Measurements from ENCODE around the gene NUP160.
"Not testable (repeated sequence)": the region's sequence is repeated elsewhere in the genome, so short reads cannot be mapped to it uniquely, and the experiment has no call there.

Gene NUP160

GRCh38 chr11:47860536-47860935, 12.4 kb upstream of the NUP160 start:
- DNase-seq = no peak

GRCh38 chr11:47857892-47858543, 9.9 kb upstream of the NUP160 start:
- DNase-seq = no peak

GRCh38 chr11:47857485-47857884, 9.3 kb upstream of the NUP160 start:
- no peak for DNase-seq

- DNase-seq = no peak
These were observed 8.0 kb upstream of the NUP160 start for GRCh38 chr11:47856186-47856585.

- no peak for DNase-seq
These were observed 6.5 kb upstream of the NUP160 start for GRCh38 chr11:47854667-47855066.

- no peak for DNase-seq
These were observed 3.9 kb upstream of the NUP160 start for GRCh38 chr11:47852053-47852452.

GRCh38 chr11:47850337-47850736, 2.2 kb upstream of the NUP160 start:
- DNase-seq = no peak

GRCh38 chr11:47848700-47849155, 578 bp upstream of the NUP160 start:
- DNase-seq = no peak

- DNase-seq = no peak
These were observed 636 bp downstream of the NUP160 start for GRCh38 chr11:47847537-47847891.

GRCh38 chr11:47846998-47847397, 1.2 kb downstream of the NUP160 start:
- no peak for DNase-seq

- no peak for DNase-seq
These were observed 4.6 kb downstream of the NUP160 start for GRCh38 chr11:47843361-47844055.

- no peak for DNase-seq
These were observed 5.4 kb downstream of the NUP160 start for GRCh38 chr11:47842749-47843148.

- no peak for DNase-seq
These were observed 10.2 kb downstream of the NUP160 start for GRCh38 chr11:47837929-47838328.

GRCh38 chr11:47837292-47837691, 10.9 kb downstream of the NUP160 start:
- DNase-seq = no peak

GRCh38 chr11:47830013-47830412, 18.1 kb downstream of the NUP160 start:
- DNase-seq = not testable (repeated sequence)

- no peak for DNase-seq
These were observed 19.9 kb downstream of the NUP160 start for GRCh38 chr11:47828284-47828683.

GRCh38 chr11:47822664-47823063, 25.5 kb downstream of the NUP160 start:
- not testable (repeated sequence) for DNase-seq

- DNase-seq = no peak
These were observed 28.4 kb downstream of the NUP160 start for GRCh38 chr11:47819743-47820142.

- no peak for DNase-seq
These were observed 47.4 kb downstream of the NUP160 start for GRCh38 chr11:47800759-47801158.

GRCh38 chr11:47797633-47798032, 50.5 kb downstream of the NUP160 start:
- DNase-seq = no peak

- no peak for DNase-seq
These were observed 56.2 kb downstream of the NUP160 start for GRCh38 chr11:47791774-47792430.

GRCh38 chr11:47790017-47790416, 58.1 kb downstream of the NUP160 start:
- not testable (repeated sequence) for DNase-seq

GRCh38 chr11:47788181-47788580, 60.0 kb downstream of the NUP160 start:
- no peak for DNase-seq

- no peak for DNase-seq
These were observed 61.8 kb downstream of the NUP160 start for GRCh38 chr11:47786373-47786772.
